GM13977 (cell line): ENCODE results near the gene DNAH2.

ENCODE experiments used
- DNase-seq: peaks from one replicate; pipeline ENCODE4 v3.0.0; 2012; ENCODE audit warnings: low spot score
- in situ Hi-C: fragments of 300-500 bp; cut with MboI; formaldehyde crosslinking; loops from one replicate; pipeline ENCODE4 v1.12.0; 2022; ENCODE audit warnings: low sequenced_read_pairs, low pct_unique_long_range_greater_than_20kb, mixed read lengths, inconsistent platforms; ENCODE audit not compliant: unreplicated experiment
- TF ChIP-seq, protein P1 (sequence below): IDR thresholded peaks from 2 replicates; pipeline ENCODE4 v1.5.1; 2012; ENCODE audit warnings: mild to moderate bottlenecking, control low read depth; ENCODE audit not compliant: insufficient read depth; ENCODE audit errors: extremely low read depth, missing control alignments

DNAH2 gene

DNA sequence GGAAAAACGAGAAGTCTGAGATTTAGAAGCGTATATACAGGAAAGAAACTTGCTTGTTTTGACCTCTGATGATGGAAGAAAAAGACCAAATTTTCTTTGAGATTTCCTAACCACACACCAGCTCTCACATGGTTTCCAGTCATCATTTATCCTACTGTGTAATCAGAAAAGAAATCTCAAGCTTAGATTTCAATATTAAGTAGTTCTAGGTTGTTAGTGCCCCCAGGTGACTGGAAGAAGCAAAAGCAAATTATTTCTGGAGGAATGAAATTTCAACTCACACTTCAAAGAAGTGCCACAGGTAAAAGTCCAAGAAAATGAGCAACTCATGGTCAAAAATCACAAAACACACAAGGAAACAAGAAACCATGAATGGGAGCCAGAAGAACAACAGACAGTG lies 64.7 kb downstream of the DNAH2 start:
- in situ Hi-C loops = no loop called here
- no peak for DNase-seq
- TF ChIP-seq, protein P1, sequence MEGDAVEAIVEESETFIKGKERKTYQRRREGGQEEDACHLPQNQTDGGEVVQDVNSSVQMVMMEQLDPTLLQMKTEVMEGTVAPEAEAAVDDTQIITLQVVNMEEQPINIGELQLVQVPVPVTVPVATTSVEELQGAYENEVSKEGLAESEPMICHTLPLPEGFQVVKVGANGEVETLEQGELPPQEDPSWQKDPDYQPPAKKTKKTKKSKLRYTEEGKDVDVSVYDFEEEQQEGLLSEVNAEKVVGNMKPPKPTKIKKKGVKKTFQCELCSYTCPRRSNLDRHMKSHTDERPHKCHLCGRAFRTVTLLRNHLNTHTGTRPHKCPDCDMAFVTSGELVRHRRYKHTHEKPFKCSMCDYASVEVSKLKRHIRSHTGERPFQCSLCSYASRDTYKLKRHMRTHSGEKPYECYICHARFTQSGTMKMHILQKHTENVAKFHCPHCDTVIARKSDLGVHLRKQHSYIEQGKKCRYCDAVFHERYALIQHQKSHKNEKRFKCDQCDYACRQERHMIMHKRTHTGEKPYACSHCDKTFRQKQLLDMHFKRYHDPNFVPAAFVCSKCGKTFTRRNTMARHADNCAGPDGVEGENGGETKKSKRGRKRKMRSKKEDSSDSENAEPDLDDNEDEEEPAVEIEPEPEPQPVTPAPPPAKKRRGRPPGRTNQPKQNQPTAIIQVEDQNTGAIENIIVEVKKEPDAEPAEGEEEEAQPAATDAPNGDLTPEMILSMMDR = peak; percentile 16

DNA sequence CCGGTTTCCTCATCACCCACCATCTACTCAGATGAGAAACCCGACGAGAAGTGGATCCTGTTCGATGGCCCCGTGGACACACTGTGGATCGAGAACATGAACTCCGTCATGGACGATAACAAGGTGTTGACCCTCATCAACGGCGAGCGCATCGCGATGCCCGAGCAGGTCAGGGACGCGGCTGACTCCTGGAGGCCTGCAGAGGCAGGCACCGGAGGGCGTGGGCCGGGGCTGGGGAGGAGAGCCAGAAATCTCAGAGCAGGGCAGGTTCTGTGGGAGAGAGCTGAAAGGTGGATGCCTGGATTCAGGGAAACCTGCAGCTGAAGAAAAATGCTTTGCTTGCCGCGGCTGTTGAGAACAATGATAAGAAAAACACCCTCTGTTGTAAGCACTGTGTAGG lies 69.3 kb downstream of the DNAH2 start:
- in situ Hi-C loops = no loop called here
- TF ChIP-seq, protein P1 = no peak
- no peak for DNase-seq

DNA sequence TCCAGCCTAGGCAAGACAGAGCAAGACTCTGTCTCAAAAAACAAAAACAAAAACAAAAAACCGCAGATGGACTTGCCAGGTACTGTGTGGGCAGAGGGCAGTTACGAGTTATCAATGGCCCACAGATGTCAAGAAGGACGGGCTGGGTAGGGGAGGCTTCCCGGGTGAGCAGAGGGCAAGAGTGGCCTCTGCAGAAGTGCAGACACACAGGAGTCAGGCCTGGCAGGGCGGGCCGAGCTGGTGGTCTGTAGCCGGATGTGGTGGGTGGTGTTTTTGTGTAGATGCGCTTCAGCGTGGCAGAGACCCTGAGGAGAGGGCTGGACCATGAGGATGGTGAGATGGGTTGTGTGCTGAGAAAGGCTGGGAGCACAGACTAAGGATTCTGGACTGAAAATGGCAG lies 71.6 kb downstream of the DNAH2 start:
- in situ Hi-C loops = no loop called here
- TF ChIP-seq, protein P1 = no peak
- no peak for DNase-seq

DNA sequence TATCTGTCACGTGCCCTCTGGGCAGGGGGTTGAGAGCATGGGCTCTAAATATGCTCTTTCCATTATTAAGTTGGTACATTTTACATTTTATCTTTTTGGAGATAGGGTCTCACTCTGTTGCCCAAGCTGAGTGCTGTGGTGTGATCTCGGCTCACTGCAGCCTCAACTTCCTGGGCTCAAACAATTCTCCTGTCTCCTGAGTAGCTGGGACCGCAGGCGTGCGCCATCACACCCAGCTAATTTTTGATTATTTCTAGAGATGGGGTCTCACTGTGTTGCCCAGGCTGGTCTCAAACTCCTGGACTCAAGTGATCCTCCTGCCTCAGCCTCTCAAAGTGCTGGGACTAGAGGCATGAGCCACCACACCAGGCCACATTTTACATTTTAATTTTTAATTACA lies 72.6 kb downstream of the DNAH2 start:
- DNase-seq = no peak
- TF ChIP-seq, protein P1 = no peak
- in situ Hi-C loops = no loop called here

DNA sequence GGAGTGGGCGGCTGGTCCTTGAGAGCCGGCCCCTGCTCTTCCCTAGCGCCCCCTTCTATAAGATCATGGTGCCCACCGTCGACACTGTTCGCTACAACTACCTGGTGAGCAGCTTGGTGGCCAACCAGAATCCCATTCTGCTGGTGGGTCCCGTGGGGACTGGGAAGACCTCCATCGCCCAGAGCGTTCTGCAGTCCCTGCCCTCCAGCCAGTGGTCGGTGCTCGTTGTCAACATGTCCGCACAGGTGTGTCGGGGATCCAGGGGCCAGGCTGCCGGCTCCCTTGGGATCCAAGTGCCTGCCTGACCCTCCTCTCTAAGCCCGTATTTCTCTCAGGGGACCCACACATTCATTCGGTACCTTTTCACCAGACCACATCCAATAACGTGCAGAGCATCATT lies 75.1 kb downstream of the DNAH2 start:
- TF ChIP-seq, protein P1 = no peak
- in situ Hi-C loops = no loop called here
- no peak for DNase-seq

DNA sequence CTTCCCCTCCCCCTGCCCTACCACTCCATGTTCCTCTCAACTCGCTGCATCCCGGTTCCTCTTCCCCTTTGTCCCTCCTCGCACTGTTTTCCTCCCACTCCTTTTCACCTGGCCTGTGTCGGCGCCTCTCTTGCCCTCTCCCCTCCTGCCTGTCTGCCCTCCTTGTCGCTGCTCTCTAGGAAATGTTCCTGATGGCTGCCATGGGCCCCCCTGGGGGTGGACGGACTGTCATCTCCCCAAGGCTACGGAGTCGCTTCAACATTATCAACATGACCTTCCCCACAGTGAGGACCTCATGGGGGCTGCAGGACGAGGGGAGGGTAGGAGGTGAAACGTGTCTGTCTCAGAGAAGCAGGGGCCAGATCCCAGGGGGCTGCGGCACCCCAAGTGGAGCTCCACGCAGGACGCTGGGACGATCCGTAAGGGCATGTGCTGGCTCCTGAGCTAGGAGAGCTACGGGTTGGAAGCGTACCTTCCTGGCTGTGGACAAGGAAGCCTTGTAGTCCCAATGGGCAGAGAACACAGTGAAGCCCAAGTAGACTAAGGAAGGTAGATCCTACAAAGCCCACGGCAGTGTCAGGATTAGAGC lies 76.6 kb downstream of the DNAH2 start:
- TF ChIP-seq, protein P1 = no peak
- DNase-seq = no peak
- in situ Hi-C loops = no loop called here

DNA sequence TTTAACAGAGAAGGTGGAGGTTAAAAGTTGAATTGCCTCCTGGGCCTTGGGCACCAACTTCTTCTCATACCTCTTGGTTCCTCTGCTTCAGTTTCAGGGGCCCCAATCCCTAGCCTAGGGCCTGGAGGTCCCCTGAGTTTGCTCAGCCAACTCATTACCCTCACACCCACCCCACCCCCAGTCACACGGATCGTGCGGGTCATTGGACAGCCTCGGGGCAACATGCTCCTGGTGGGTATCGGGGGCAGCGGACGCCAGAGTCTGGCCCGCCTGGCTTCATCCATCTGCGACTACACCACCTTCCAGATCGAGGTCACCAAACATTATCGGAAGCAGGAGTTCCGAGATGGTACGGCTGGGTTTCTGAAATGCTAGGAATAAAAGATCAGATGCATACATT lies 80.4 kb downstream of the DNAH2 start:
- in situ Hi-C loops = no loop called here
- no peak for DNase-seq
- TF ChIP-seq, protein P1 = no peak
